ENCODE data around the gene ALDOC.
A peak's percentile ranks its signal among the peaks of the same experiment; 100 is the strongest.

ALDOC gene

DNA sequence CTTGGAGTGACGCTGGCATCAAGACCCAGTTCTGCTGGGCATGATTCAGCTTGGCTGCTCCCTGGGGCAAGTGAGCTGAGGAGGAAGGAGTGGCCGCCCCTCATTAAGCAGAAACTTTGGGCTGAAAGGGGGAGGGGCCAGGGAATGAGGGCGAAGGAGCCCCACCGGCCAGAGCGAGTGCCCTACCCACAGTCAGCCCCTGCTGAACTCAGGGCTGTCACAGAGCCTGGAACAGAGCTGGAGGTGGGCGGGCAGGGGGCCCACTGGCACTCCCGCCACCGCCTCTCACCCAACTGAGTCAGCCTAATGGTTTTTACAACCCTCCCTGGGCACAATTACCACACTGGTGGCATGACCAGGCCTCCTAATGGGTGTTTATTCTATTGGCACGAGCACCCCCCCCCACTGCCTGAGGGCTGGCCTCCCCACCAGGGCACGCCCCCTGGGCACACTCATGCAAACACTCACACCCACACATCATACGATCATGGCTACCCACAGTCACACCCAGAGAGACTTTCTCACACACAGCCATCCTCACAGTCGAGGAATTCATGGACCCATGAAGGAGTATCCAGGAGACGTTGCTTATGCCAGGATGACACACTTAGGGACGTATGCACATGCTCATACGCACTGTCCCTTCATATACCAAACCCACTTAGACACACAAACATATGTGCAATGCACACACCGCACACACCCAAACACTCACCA, 43.4 kb downstream of the ALDOC start:
- Mint-ChIP-seq H3K27ac (no peak overlapping the region), H3K9me3 (no peaks in the 10 kb centered on the region), H3K4me1 (no peaks in the 10 kb centered on the region), H3K27me3 (no peaks in the 10 kb centered on the region), H3K36me3 (no peaks in the 10 kb centered on the region), H3K4me3 (no peak overlapping the region)

DNA sequence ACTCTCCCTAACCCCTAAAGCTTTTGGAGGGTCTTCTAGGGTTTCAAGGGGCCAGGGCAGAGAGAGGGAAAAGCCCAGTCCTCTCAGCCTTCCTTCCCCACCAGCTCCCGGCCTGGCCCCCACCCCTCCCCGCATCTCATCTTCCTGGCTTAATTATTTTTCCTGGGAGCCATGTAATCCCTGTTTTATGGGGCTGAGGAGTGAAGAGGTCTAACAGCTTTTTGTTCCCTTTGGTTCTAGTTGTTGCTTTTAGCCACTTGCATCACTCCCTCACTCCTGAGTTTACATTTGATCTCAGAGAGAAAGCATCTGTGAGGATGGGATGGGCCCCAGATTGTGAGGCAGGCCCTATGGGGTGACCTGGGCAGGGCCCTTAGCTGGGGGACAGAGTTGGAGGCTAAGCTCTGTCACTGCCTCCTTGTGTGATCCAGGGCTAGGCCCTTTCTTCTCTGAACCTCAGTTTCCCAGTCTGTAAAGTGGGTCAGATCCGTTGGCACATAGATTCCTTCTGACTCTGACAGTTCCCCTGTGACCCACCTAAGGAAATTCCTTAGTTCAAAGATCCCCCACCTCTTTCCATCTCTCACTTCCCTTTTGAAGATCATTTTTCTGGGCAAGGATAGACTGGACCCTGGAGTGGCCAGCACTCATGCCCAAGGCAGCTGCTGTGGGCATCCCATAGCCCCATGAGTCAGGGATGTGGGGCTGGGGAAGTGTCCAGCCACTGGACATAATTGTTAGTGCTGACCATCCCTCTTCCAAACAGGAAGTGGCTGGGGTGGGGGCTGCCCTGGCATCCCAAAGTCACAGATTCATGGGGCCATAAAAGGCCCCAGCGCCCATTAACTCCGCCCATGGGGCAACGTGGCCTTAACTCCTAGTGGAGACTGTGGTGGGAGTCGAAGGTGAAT, 44.4 kb downstream of the ALDOC start:
- H3K4me3 Mint-ChIP-seq = no peak overlapping the region
- no peaks in the 10 kb centered on the region for H3K36me3 Mint-ChIP-seq
- H3K4me1 Mint-ChIP-seq = no peaks in the 10 kb centered on the region
- no peaks in the 10 kb centered on the region for H3K9me3 Mint-ChIP-seq
- no peaks in the 10 kb centered on the region for H3K27me3 Mint-ChIP-seq
- no peak overlapping the region for H3K27ac Mint-ChIP-seq

DNA sequence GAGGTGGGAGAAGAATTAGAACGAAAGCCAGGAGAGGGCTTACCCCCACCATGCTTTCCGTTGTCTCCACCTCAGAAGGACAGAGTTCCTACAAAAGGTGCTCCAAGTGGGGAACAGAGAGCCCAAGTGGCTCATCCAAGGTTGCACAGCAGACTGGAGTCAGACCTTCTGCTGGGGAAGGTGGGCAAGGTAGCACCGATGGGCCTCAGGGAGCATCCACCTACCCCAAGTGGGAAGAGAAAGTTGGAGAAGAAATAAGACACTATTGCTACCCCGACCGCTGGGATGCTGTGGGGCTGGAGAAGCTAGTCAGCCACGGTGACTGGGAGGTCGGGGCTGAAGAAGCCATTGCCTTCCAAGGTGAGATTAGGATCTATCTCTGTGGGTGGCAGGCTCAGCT, 45.8 kb downstream of the ALDOC start:
- H3K9me3 Mint-ChIP-seq = no peaks in the 10 kb centered on the region
- H3K36me3 Mint-ChIP-seq = no peaks in the 10 kb centered on the region
- no peak overlapping the region for H3K4me3 Mint-ChIP-seq
- H3K4me1 Mint-ChIP-seq = no peaks in the 10 kb centered on the region
- H3K27ac Mint-ChIP-seq = no peak overlapping the region
- no peaks in the 10 kb centered on the region for H3K27me3 Mint-ChIP-seq

DNA sequence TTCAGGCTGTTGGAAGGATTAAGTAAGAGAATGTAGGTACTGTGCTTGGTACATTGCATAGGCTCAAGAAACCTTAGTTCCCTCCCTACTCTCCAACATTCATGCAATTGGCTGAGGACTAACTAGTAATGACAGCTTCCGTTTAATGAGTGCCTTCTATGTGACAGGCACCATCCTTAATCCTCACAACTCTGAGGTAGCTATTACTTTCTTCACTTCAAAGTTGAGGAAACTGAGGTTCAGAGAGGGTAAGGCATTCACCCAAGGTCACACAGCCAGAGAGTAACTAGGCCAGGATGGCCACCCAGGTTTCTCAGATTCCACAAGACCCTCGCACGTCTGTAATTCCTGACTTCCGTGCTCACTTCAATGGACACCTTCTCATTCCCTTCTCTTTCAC, 46.4 kb downstream of the ALDOC start:
- Mint-ChIP-seq H3K36me3 (no peaks in the 10 kb centered on the region), H3K27me3 (no peaks in the 10 kb centered on the region), H3K27ac (no peak overlapping the region), H3K4me3 (no peak overlapping the region), H3K4me1 (no peaks in the 10 kb centered on the region), H3K9me3 (no peaks in the 10 kb centered on the region)

DNA sequence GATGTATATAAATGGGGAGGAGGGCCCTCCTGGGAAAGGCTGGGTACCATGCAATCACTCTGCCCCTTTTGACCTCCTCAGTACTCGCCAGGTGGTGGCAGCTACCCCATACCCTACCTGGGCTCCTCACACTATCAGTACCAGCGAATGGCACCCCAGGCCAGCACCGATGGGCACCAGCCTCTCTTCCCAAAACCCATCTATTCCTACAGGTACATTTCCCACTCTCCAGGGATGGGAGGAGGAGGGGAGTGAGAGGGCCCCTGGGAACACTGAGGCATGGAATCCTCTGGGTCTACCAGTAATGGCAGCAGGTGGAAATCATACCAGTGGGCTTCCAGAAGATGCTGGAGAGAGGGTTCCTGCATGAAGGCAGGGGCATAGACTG, 47.7 kb downstream of the ALDOC start:
- H3K4me3 Mint-ChIP-seq = no peak overlapping the region
- H3K36me3 Mint-ChIP-seq = no peaks in the 10 kb centered on the region
- H3K4me1 Mint-ChIP-seq = no peaks in the 10 kb centered on the region
- H3K27ac Mint-ChIP-seq = no peak overlapping the region
- no peaks in the 10 kb centered on the region for H3K27me3 Mint-ChIP-seq
- no peaks in the 10 kb centered on the region for H3K9me3 Mint-ChIP-seq

DNA sequence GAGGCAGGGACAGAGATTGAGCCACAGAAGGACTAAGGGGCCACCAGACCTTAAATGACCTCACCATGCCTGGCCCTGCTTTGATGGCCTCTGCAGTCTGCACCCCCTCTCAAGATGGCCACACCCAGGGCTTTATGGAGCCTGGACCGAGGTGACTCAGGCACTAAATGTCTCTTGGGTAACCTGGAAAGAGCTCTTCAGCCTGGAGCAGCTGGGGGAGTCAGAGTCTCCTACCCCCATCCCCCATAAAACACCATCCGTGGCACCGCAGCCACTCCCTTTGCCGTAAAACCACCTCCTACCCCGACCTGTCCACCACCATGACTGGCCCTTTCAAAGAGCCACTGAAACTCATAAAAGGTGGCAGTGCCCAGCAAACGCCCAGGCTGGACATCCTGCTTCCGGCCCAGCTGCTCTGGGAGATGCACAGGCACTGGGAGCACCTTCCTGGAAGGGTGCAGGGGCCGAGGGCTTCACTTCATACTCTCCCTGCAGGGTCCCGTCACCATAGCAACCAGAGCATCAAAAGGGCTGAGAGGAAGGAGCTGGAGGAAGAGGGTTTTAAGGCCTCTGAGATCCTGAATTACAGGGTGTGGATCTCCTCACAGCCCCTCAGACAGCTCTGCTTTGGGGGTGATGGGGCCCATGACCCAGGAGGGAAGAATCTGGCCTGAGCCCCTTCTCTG, 48.2 kb downstream of the ALDOC start:
- Mint-ChIP-seq H3K9me3 (no peaks in the 10 kb centered on the region), H3K27ac (no peak overlapping the region), H3K4me3 (no peak overlapping the region), H3K36me3 (no peaks in the 10 kb centered on the region), H3K4me1 (no peaks in the 10 kb centered on the region), H3K27me3 (no peaks in the 10 kb centered on the region)

DNA sequence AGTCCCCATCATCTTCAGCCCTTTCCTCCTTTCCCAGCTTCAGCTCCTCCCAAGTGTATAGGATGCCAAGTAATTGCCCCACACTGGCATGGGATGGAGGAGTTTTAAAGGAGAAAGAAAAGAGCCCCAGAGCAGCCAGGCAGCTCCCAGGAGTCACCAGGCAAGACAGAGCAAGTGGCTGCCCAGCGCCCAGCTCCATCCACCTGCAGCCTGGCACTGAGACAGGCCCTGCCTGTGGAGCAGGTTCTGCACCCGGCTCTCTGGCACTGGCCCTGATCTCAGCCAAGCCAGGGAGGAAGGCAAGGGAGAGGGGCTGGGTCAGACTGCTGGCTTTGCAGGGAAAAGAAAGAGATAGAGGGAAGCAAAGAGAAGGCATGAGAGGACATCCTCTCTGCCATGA, 48.8 kb downstream of the ALDOC start:
- no peaks in the 10 kb centered on the region for H3K4me1 Mint-ChIP-seq
- no peaks in the 10 kb centered on the region for H3K36me3 Mint-ChIP-seq
- no peaks in the 10 kb centered on the region for H3K9me3 Mint-ChIP-seq
- no peak overlapping the region for H3K4me3 Mint-ChIP-seq
- H3K27me3 Mint-ChIP-seq = no peaks in the 10 kb centered on the region
- H3K27ac Mint-ChIP-seq = no peak overlapping the region

DNA sequence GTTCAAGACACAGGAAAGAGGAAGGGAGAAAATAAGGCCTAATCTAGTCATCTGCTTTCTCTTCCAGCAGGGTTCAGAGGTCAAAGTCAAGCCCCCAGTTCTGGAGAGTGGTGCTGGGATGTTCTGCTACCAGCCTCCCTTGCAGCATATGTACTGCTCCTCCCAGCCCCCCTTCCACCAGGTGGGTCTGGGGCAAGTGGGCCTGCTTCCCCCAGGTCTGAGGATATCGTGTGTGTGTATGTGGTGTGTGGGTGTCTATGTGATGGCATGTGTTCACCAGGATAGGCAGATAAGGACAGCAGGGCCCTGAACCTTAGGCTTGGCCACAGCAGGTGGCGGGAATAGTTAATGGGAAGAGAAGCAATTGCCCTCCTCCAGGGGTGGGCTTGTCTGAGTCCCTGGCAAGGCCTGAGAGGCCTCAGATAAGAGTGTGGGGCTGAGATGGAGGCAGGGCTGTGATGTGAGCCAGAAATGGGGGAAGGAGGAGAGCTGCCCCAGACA, 49.5 kb downstream of the ALDOC start:
- H3K9me3 Mint-ChIP-seq = no peaks in the 10 kb centered on the region
- no peak overlapping the region for H3K4me3 Mint-ChIP-seq
- no peaks in the 10 kb centered on the region for H3K36me3 Mint-ChIP-seq
- H3K4me1 Mint-ChIP-seq = no peaks in the 10 kb centered on the region
- no peak overlapping the region for H3K27ac Mint-ChIP-seq
- no peaks in the 10 kb centered on the region for H3K27me3 Mint-ChIP-seq

DNA sequence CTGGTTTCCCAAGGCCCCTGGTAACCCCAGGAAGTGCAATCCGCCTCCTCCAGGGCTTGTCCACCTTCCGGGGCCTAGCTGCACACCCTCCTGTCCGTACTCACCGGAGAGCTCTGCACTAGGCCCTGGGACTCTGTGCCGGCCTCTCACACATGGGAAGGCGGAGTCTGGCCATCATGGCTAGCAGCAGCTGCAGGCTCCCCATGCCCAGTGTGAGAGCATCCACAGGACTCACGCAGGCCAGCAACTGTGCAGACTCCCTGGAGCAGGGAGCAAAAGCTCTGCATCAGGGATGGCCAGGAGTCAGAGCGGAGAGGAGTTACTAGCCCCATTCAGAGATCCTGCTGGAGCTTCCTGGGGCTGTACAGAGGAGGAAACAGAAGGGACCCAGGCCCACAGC, 50.3 kb downstream of the ALDOC start:
- Mint-ChIP-seq H3K27me3 (no peaks in the 10 kb centered on the region), H3K4me3 (no peak overlapping the region), H3K27ac (no peak overlapping the region), H3K36me3 (no peaks in the 10 kb centered on the region), H3K4me1 (no peaks in the 10 kb centered on the region), H3K9me3 (no peaks in the 10 kb centered on the region)

DNA sequence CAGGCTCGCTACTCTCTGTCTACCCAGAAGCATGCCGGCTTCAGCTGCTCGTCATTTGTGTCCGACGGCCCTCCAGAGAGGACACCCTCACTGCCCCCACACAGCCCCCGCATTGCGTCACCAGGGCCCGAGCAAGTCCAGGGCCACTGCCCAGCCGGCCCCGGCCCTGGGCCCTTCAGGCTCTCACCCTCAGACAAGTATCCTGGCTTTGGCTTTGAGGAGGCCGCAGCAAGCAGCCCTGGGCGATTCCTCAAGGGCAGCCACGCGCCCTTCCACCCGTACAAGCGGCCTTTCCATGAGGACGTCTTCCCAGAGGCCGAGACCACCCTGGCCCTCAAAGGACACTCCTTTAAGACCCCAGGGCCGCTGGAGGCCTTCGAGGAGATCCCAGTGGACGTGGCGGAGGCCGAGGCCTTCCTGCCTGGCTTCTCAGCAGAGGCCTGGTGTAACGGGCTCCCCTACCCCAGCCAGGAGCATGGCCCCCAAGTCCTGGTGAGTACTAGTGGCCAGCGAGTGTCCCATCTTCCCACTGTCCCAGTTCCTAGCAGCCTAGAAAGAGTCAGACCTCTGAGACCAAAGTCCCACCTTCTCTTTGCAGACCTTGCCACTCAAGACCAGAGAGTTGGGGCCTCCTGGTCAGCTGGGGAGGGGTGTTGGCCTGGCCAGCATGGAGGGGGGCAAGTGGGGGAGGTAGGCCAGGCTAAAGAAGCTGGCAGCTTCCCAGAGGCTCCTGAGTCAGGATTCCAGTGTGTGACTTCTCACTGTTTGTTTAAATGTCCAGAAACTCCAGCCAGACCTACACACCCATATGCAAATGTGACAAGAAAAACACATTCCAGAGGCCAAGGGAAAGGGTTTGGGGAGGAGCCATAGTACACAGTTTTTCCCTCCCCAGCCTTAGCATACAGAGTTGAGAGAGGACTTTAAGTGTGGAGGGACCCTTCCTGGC, 51.9 kb downstream of the ALDOC start:
- Mint-ChIP-seq H3K27me3 (no peaks in the 10 kb centered on the region), H3K27ac (no peak overlapping the region), H3K4me3 (no peak overlapping the region), H3K4me1 (no peaks in the 10 kb centered on the region), H3K36me3 (no peaks in the 10 kb centered on the region), H3K9me3 (no peaks in the 10 kb centered on the region)

DNA sequence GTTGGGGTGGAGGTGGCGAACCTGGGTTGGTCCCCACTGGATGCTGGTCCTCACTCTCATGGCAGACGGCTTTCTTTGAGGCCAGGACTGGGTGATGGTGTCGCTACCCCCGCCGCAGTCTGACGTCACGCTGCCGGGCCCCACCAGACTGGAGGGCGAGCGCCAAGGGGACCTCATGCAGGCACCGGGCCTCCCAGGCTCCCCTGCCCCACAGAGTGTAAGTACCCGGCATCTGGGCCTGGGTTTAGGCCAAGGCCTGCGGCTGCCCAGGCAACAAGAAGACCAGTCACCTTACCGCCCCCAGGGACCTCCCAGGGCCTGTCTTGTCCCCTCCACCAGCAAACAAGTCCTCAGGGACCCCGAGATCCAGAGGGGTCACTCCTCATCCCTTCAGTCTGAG, 52.8 kb downstream of the ALDOC start:
- Mint-ChIP-seq H3K36me3 (no peaks in the 10 kb centered on the region), H3K27me3 (peaks cover under 1% of the 10 kb centered on the region), H3K4me1 (no peaks in the 10 kb centered on the region), H3K4me3 (no peak overlapping the region), H3K9me3 (no peaks in the 10 kb centered on the region), H3K27ac (peak overlapping the region; percentile 55)

DNA sequence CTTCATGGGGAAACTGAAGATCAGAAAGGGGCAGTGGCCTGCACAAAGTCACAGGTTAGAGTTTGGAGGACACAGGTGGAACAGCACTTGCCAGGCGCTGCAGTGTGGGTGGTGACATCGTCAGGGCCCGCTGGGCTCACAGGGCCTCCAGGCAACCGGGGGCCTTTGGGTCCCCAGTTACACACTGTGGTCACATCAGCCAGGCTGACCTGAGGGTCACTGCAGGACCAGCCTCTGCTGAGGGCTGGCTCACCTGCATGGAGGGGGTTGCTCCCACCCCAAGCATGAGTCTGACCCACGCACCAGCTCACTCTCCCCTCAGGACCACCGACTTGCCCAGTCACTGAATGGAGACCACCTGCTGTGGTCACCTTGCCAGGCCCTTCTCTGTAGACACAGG, 53.5 kb downstream of the ALDOC start:
- Mint-ChIP-seq H3K9me3 (no peaks in the 10 kb centered on the region), H3K27me3 (peaks cover 1% of the 10 kb centered on the region), H3K4me1 (no peaks in the 10 kb centered on the region), H3K36me3 (no peaks in the 10 kb centered on the region), H3K27ac (no peak overlapping the region), H3K4me3 (no peak overlapping the region)

All from activated naive CD4-positive, alpha-beta T cell treated with anti-CD3 and anti-CD28 coated beads, Interleukin-2, amount 50 U/mL, for 24 hours (primary cell).